IPS-18a (cell line): ENCODE measurements around the gene OLIG1.

Experiments used
- H3K27ac ChIP-seq: one replicate; pipeline ENCODE4 v1.5.1; 2013; ENCODE audit warnings: low read length
- H3K27me3 ChIP-seq: one replicate; pipeline ENCODE4 v1.6.1; 2013; ENCODE audit warnings: mild to moderate bottlenecking, low read length; ENCODE audit not compliant: control insufficient read depth, insufficient read depth
- H3K36me3 ChIP-seq: one replicate; pipeline ENCODE4 v1.6.1; 2013; ENCODE audit warnings: low read depth, low read length; ENCODE audit not compliant: control insufficient read depth
- H3K4me1 ChIP-seq: one replicate; pipeline ENCODE4 v1.6.1; 2013; ENCODE audit warnings: low read depth, low read length; ENCODE audit not compliant: control insufficient read depth
- H3K4me3 ChIP-seq: one replicate; pipeline ENCODE4 v1.5.1; 2013; ENCODE audit warnings: low read length
- H3K9ac ChIP-seq: one replicate; pipeline ENCODE4 v1.6.1; 2013; ENCODE audit warnings: mild to moderate bottlenecking, low read length, moderate library complexity
- H3K9me3 ChIP-seq: one replicate; pipeline ENCODE4 v1.6.1; 2013; ENCODE audit warnings: low read depth, low read length; ENCODE audit not compliant: control insufficient read depth

OLIG1 gene, protein sequence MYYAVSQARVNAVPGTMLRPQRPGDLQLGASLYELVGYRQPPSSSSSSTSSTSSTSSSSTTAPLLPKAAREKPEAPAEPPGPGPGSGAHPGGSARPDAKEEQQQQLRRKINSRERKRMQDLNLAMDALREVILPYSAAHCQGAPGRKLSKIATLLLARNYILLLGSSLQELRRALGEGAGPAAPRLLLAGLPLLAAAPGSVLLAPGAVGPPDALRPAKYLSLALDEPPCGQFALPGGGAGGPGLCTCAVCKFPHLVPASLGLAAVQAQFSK

DNA sequence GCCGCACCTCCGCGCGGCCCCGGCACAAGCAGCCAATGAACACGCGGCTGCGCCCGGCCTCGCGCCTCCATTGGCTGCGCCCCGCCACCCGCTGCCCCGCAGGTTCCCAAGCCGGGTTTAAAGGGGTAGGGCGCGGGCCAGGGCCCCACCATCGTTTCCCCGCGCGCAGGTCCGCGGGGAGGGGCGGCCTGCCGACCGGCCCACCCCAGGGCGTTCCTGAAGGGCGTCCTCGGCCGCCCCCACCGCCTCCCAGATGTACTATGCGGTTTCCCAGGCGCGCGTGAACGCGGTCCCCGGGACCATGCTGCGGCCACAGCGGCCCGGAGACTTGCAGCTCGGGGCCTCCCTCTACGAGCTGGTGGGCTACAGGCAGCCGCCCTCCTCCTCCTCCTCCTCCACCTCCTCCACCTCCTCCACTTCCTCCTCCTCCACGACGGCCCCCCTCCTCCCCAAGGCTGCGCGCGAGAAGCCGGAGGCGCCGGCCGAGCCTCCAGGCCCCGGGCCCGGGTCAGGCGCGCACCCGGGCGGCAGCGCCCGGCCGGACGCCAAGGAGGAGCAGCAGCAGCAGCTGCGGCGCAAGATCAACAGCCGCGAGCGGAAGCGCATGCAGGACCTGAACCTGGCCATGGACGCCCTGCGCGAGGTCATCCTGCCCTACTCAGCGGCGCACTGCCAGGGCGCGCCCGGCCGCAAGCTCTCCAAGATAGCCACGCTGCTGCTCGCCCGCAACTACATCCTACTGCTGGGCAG is at the start of gene OLIG1:
Gene OLIG1 (plus strand): TSS at position 148 of the 750 bp plus-strand sequence. CDS start 106 bp downstream, at position 254.
- peaks cover 5% of the 10 kb centered on the region for H3K9me3 ChIP-seq
- peaks cover 25% of the 10 kb centered on the region for H3K4me1 ChIP-seq
- no peak within 1 kb of the TSS for H3K9ac ChIP-seq
- peaks cover 99% of the 10 kb centered on the region for H3K27me3 ChIP-seq
- no peaks in the 10 kb centered on the region for H3K36me3 ChIP-seq
- no peak within 1 kb of the TSS for H3K27ac ChIP-seq
- peak within 1 kb of the TSS; percentile 44 for H3K4me3 ChIP-seq

DNA sequence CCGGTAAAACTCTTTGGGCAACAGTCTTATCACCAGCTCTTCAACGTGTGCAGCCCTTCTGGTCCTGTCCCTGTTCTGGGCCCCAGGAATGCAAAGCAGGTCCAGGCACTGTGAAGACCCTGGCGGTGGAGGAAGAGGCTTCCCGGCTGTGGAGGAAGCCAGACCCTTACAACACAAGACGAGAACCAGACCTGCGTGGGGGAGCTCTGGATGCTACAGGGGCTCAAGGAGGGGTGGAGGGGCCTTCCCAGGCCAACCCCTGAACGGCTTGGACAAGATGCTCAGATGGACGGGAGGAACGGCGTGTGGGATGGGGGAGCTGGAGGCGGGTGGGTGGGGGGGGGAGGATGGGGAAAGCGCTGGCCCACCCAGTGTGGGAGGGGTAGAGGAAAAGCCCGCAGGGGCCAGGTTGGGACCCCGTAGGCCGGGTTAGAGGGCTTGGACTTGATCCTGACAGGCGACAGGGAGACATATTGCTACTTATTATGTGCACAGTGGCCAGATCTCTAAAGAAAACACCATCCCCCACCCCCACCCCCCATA is 49.3 kb upstream of the OLIG1 start:
- no peaks in the 10 kb centered on the region for H3K9me3 ChIP-seq
- H3K27me3 ChIP-seq, result peaks cover 100% of the 10 kb centered on the region
- H3K9ac ChIP-seq, result no peak overlapping the region
- H3K36me3 ChIP-seq, result no peaks in the 10 kb centered on the region
- peak overlapping the region; percentile 46 for H3K4me3 ChIP-seq
- peaks cover 8% of the 10 kb centered on the region for H3K4me1 ChIP-seq
- H3K27ac ChIP-seq, result no peak overlapping the region

GRCh38 chr21:33021150-33021549 is 48.8 kb upstream of the OLIG1 start:
- Histone ChIP-seq H3K4me1 (peaks cover 8% of the 10 kb centered on the region), H3K9me3 (no peaks in the 10 kb centered on the region), H3K4me3 (no peak overlapping the region), H3K27ac (no peak overlapping the region), H3K36me3 (no peaks in the 10 kb centered on the region), H3K9ac (no peak overlapping the region), H3K27me3 (peaks cover 100% of the 10 kb centered on the region)

- Histone ChIP-seq H3K4me1 (peaks cover 8% of the 10 kb centered on the region), H3K9ac (no peak overlapping the region), H3K27ac (no peak overlapping the region), H3K36me3 (no peaks in the 10 kb centered on the region), H3K9me3 (no peaks in the 10 kb centered on the region), H3K4me3 (no peak overlapping the region), H3K27me3 (peaks cover 100% of the 10 kb centered on the region)
Measured at GRCh38 chr21:33021667-33022066, 48.3 kb upstream of the OLIG1 start.

- Histone ChIP-seq H3K27ac (no peak overlapping the region), H3K9ac (no peak overlapping the region), H3K4me1 (peaks cover 8% of the 10 kb centered on the region), H3K4me3 (no peak overlapping the region), H3K27me3 (peaks cover 100% of the 10 kb centered on the region), H3K9me3 (no peaks in the 10 kb centered on the region), H3K36me3 (no peaks in the 10 kb centered on the region)
Measured at GRCh38 chr21:33022489-33022827, 47.5 kb upstream of the OLIG1 start.

DNA sequence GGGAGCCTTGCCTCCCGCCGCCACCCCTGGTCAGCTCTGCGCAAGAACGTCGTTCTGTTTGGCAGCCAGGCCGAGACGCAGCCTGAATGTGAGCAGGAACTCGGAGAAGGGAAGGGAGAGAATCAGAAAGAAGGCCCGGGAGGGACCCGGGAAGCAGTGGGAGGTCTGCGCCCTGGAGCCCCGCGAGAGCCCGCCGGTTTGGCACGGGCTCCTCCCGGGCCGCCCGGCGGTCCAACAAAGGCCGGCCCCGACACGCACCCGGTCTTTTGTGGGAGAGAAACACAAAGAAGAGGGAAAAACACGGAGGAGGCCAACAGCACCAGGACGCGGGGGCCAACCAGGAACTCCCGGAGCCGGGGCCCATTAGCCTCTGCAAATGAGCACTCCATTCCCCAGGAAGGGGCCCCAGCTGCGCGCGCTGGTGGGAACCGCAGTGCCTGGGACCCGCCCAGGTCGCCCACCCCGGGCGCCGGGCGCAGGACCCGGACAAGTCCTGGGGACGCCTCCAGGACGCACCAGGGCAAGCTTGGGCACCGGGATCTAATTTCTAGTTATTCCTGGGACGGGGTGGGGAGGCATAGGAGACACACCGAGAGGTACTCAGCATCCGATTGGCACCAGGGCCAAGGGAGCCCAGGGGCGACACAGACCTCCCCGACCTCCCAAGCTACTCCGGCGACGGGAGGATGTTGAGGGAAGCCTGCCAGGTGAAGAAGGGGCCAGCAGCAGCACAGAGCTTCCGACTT is 46.9 kb upstream of the OLIG1 start:
- peak overlapping the region; percentile 33 for H3K4me3 ChIP-seq
- H3K27me3 ChIP-seq, result peaks cover 100% of the 10 kb centered on the region
- H3K27ac ChIP-seq, result no peak overlapping the region
- H3K9ac ChIP-seq, result no peak overlapping the region
- H3K36me3 ChIP-seq, result no peaks in the 10 kb centered on the region
- H3K4me1 ChIP-seq, result peaks cover 8% of the 10 kb centered on the region
- H3K9me3 ChIP-seq, result no peaks in the 10 kb centered on the region

- H3K27me3 ChIP-seq, result peaks cover 100% of the 10 kb centered on the region
- H3K4me3 ChIP-seq, result peak overlapping the region; percentile 33
- H3K9ac ChIP-seq, result no peak overlapping the region
- no peaks in the 10 kb centered on the region for H3K9me3 ChIP-seq
- H3K36me3 ChIP-seq, result no peaks in the 10 kb centered on the region
- no peak overlapping the region for H3K27ac ChIP-seq
- H3K4me1 ChIP-seq, result peaks cover 8% of the 10 kb centered on the region
Measured at GRCh38 chr21:33023574-33024200, 46.3 kb upstream of the OLIG1 start.

GRCh38 chr21:33024201-33025103 is 45.5 kb upstream of the OLIG1 start:
- Histone ChIP-seq H3K36me3 (no peaks in the 10 kb centered on the region), H3K9ac (no peak overlapping the region), H3K27ac (no peak overlapping the region), H3K4me1 (peaks cover 12% of the 10 kb centered on the region), H3K27me3 (peaks cover 100% of the 10 kb centered on the region), H3K9me3 (no peaks in the 10 kb centered on the region), H3K4me3 (peak overlapping the region; percentile 62)

GRCh38 chr21:33025106-33025488 is 44.8 kb upstream of the OLIG1 start:
- H3K27ac ChIP-seq, result no peak overlapping the region
- peaks cover 18% of the 10 kb centered on the region for H3K4me1 ChIP-seq
- no peaks in the 10 kb centered on the region for H3K36me3 ChIP-seq
- no peaks in the 10 kb centered on the region for H3K9me3 ChIP-seq
- no peak overlapping the region for H3K9ac ChIP-seq
- H3K27me3 ChIP-seq, result peaks cover 100% of the 10 kb centered on the region
- peak overlapping the region; percentile 62 for H3K4me3 ChIP-seq

GRCh38 chr21:33025489-33026442 is 44.2 kb upstream of the OLIG1 start, which contains the start of gene OLIG2:
Gene OLIG2 (plus strand): TSS chr21:33025935. CDS start chr21:33026863, 928 bp downstream.
- H3K9ac ChIP-seq, result no peak within 1 kb of the TSS
- peaks cover 100% of the 10 kb centered on the region for H3K27me3 ChIP-seq

More at GRCh38 chr21:33025489-33026442, 44.2 kb upstream of the OLIG1 start, which contains the start of gene OLIG2:
- no peaks in the 10 kb centered on the region for H3K9me3 ChIP-seq
- H3K4me3 ChIP-seq, result peak within 1 kb of the TSS; percentile 62
- no peak within 1 kb of the TSS for H3K27ac ChIP-seq
- H3K36me3 ChIP-seq, result no peaks in the 10 kb centered on the region
- peaks cover 14% of the 10 kb centered on the region for H3K4me1 ChIP-seq
